Liver (tissue), 9 donors: ENCODE measurements around the gene IMPG1. TPM values are rescaled to one million over a fixed set of nuclear protein-coding genes. Genes with fewer than 3 reads are reported as not detected.

ENCODE experiments used
- DNase-seq: peaks from one replicate; pipeline ENCODE4 v3.0.0-alpha.2; 2017; ENCODE audit warnings: low spot score
- H3K27ac ChIP-seq, 2 donors: one replicate each; pipeline ENCODE4 v1.7.0; 2013; ENCODE audit warnings: inconsistent platforms in 2 of 2, low read length in 2 of 2, control low read depth in 1 of 2, low read depth in 1 of 2, mild to moderate bottlenecking in 1 of 2
- H3K27me3 ChIP-seq, 4 donors: one replicate each; pipeline versions ENCODE4 v1.6.1 to v1.7.0; 2013; ENCODE audit warnings: low read length in 3 of 4, inconsistent platforms in 1 of 4, mild to moderate bottlenecking in 1 of 4, moderate library complexity in 1 of 4; ENCODE audit not compliant: control insufficient read depth in 4 of 4, insufficient read depth in 4 of 4
- H3K36me3 ChIP-seq, 4 donors: one replicate each; pipeline versions ENCODE4 v1.6.1 to v1.7.0; 2013; ENCODE audit warnings: low read length in 3 of 4, mild to moderate bottlenecking in 3 of 4, low read depth in 1 of 4, moderate library complexity in 1 of 4; ENCODE audit not compliant: control insufficient read depth in 4 of 4, insufficient read depth in 3 of 4
- H3K4me1 ChIP-seq, 4 donors: one replicate each; pipeline versions ENCODE4 v1.6.1 to v1.7.0; 2013; ENCODE audit warnings: low read length in 3 of 4, mild to moderate bottlenecking in 3 of 4, moderate library complexity in 1 of 4; ENCODE audit not compliant: control insufficient read depth in 4 of 4, insufficient read depth in 4 of 4
- H3K4me3 ChIP-seq, 3 donors: one replicate each; pipeline versions ENCODE4 v1.6.1 to v1.7.0; 2013; ENCODE audit warnings: low read length in 3 of 3, control low read depth in 1 of 3, low read depth in 1 of 3, mild to moderate bottlenecking in 1 of 3
- H3K9ac ChIP-seq, 2 donors: one replicate each; pipeline ENCODE4 v1.7.0; 2013; ENCODE audit warnings: low read length in 2 of 2, mild to moderate bottlenecking in 2 of 2, moderate library complexity in 2 of 2, control low read depth in 1 of 2, low read depth in 1 of 2
- H3K9me3 ChIP-seq, 4 donors: one replicate each; pipeline versions ENCODE4 v1.6.1 to v1.7.0; 2013; ENCODE audit warnings: low read length in 3 of 4; ENCODE audit not compliant: control insufficient read depth in 4 of 4
- EGR1 ChIP-seq, 2 donors: IDR thresholded peaks; 2 replicates each; pipeline ENCODE4 v1.6.1; 2016 to 2018; ENCODE audit warnings: antibody characterized with exemption in 2 of 2, low read depth in 2 of 2
- FOXA1 ChIP-seq: IDR thresholded peaks from 2 replicates; pipeline ENCODE4 v1.6.1; 2016; ENCODE audit warnings: antibody characterized with exemption
- FOXA2 ChIP-seq: IDR thresholded peaks from 2 replicates; pipeline ENCODE4 v1.6.1; 2016; ENCODE audit warnings: antibody characterized with exemption
- GABPA ChIP-seq, 2 donors: IDR thresholded peaks in 1 of 2; conservative IDR thresholded peaks in 1 of 2; 2 replicates each; pipeline ENCODE4 v1.6.1; 2016; ENCODE audit warnings: antibody characterized with exemption in 2 of 2, mild to moderate bottlenecking in 1 of 2, moderate library complexity in 1 of 2
- HNF4A ChIP-seq, 2 donors: conservative IDR thresholded peaks; 2 replicates each; pipeline ENCODE4 v1.6.1; 2016; ENCODE audit warnings: antibody characterized with exemption in 2 of 2, mild to moderate bottlenecking in 2 of 2
- HNF4G ChIP-seq: IDR thresholded peaks from 2 replicates; pipeline ENCODE4 v1.6.1; 2016; ENCODE audit warnings: antibody characterized with exemption
- JUND ChIP-seq, 2 donors: IDR thresholded peaks; 2 replicates each; pipeline ENCODE4 v1.6.1; 2016; ENCODE audit warnings: antibody characterized with exemption in 2 of 2
- NR2F2 ChIP-seq: IDR thresholded peaks from 2 replicates; pipeline ENCODE4 v1.6.1; 2016; ENCODE audit warnings: antibody characterized with exemption
- RAD21 ChIP-seq, 2 donors: IDR thresholded peaks; 2 replicates each; pipeline ENCODE4 v1.6.1; 2016; ENCODE audit warnings: antibody characterized with exemption in 2 of 2, mild to moderate bottlenecking in 2 of 2
- REST ChIP-seq: IDR thresholded peaks from 2 replicates; pipeline ENCODE4 v1.6.1; 2016; ENCODE audit warnings: antibody characterized with exemption, mild to moderate bottlenecking
- RXRA ChIP-seq, 2 donors: IDR thresholded peaks; 2 replicates each; pipeline ENCODE4 v1.6.1; 2017 to 2018; ENCODE audit warnings: antibody characterized with exemption in 2 of 2, mild to moderate bottlenecking in 1 of 2
- SP1 ChIP-seq: IDR thresholded peaks from 2 replicates; pipeline ENCODE4 v1.6.1; 2018; ENCODE audit warnings: antibody characterized with exemption, mild to moderate bottlenecking
- TAF1 ChIP-seq: conservative IDR thresholded peaks from 2 replicates; pipeline ENCODE4 v1.6.1; 2016; ENCODE audit warnings: antibody characterized with exemption, mild to moderate bottlenecking
- YY1 ChIP-seq: IDR thresholded peaks from 2 replicates; pipeline ENCODE4 v1.6.1; 2016; ENCODE audit warnings: antibody characterized with exemption, mild to moderate bottlenecking
- WGBS: extraction: QIAGEN DNeasy Blood & Tissue Kit; methylation state at CpG from one replicate; pipeline ENCODE4 v1.1.7; 2013; 5-methylcytosine and 5-hydroxymethylcytosine counted together
- polyA plus RNA-seq, 2 donors: library from polyadenylated mRNA; stranded (reverse) in 1 of 2; unstranded in 1 of 2; fragments of 200-250 nt in 1 of 2; fragments of >200 nt in 1 of 2; fragmentation: Nextera tagmentation in 1 of 2; extraction: Ambion mirVana in 1 of 2; gene quantifications; one replicate each; pipeline versions ENCODE4 v1.2.1 to v1.2.3, GENCODE V29; 2013 to 2015
- total RNA-seq, 2 donors: library from RNA; depleted of rRNA; stranded (reverse); fragments of >200 nt; gene quantifications; one replicate each; pipeline ENCODE4 v1.2.3, GENCODE V29; 2014
- TF ChIP-seq, protein P1 (sequence below): IDR thresholded peaks from 2 replicates; pipeline ENCODE4 v1.6.1; 2016; ENCODE audit warnings: antibody characterized with exemption
- TF ChIP-seq, protein P2 (sequence below): fragments of 150-350 bp; IDR thresholded peaks from 2 replicates; pipeline ENCODE4 v1.5.1; 2017; ENCODE audit warnings: improper control_type of control experiment, low read depth, low read length; ENCODE audit not compliant: missing input control
- donor health status: healthy.
- donor health status: healthy.
- donor health status: healthy.
- donor health status: healthy.
- donor health status: healthy.

The IMPG1 gene
- total and polyA plus RNA-seq, 4 donors = not detected

DNA sequence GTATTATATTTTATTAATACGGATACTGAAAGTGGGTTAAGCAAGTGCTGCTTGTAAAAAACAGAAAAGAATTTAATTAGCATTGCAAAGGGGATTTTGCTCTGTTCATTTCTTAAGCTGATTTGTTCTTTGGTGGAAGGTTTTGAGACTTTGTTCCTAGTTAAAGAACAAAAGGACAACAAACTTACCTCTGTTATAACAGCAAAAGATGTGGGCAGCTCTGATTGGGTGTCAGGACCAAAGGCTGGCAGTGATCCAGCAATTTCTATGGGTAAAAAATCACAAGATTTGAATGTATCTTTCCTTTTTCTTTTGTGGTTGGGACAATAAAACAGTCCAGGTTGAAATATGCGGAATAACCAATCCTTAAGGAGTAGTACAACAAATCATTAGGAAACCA is 68.8 kb downstream of the IMPG1 start:
- Histone ChIP-seq H3K27ac (no peak overlapping the region), H3K27me3 (no peaks in the 10 kb centered on the region), H3K9ac (no peak overlapping the region), H3K9me3 (no peaks in the 10 kb centered on the region), H3K4me1 (no peaks in the 10 kb centered on the region), H3K36me3 (no peaks in the 10 kb centered on the region), H3K4me3 (no peak overlapping the region)
- no peak for TF ChIP-seq TAF1
- no peak for TF ChIP-seq NR2F2
- no peak for TF ChIP-seq EGR1 (IDR thresholded peaks at IDR 0.05; ENCODE audit: low read depth in 2 of 2)
- TF ChIP-seq, protein P1, sequence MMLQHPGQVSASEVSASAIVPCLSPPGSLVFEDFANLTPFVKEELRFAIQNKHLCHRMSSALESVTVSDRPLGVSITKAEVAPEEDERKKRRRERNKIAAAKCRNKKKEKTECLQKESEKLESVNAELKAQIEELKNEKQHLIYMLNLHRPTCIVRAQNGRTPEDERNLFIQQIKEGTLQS = no peak
- no peak for TF ChIP-seq GABPA (IDR thresholded peaks at IDR 0.05 in 1 of 2, conservative IDR thresholded peaks at IDR 0.05 in 1 of 2)
- TF ChIP-seq RAD21 (IDR thresholded peaks at IDR 0.05) = no peak
- 74% methylated on average over 2 of the region's 2 CpGs for WGBS
- DNase-seq = no peak

DNA sequence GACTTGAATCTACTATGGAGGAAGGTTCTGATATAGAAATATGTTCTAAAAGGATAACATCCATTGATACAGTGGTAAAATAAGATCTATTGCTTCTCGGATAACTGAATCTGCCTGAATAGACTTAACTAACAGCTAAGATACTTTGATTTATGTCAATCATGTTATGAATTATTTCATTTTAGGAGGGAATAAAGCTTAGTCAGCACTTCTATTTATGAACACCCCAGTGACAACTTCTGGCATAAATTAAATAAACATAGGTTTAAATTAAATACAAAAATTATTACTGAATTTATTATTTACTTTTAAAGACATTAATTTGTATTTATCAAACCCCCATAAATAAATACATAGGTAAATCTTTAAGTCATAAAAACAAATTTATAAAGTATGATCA is 69.3 kb downstream of the IMPG1 start:
- no peaks in the 10 kb centered on the region for H3K36me3 ChIP-seq
- H3K4me3 ChIP-seq = no peak overlapping the region

GRCh38 chr6:76000629-76001028 is 71.8 kb downstream of the IMPG1 start:
- no peak overlapping the region for H3K27ac ChIP-seq
- DNase-seq = no peak
- TF ChIP-seq JUND (IDR thresholded peaks at IDR 0.05) (no peak), EGR1 (IDR thresholded peaks at IDR 0.05; ENCODE audit: low read depth in 2 of 2) (no peak), NR2F2 (no peak), HNF4A (conservative IDR thresholded peaks at IDR 0.05) (no peak), FOXA1 (no peak), REST (no peak), SP1 (no peak), FOXA2 (no peak), RXRA (IDR thresholded peaks at IDR 0.05) (no peak), GABPA (IDR thresholded peaks at IDR 0.05 in 1 of 2, conservative IDR thresholded peaks at IDR 0.05 in 1 of 2) (no peak), RAD21 (IDR thresholded peaks at IDR 0.05) (no peak), HNF4G (no peak), YY1 (no peak), TAF1 (no peak)
- TF ChIP-seq, protein P1 = no peak
- TF ChIP-seq, protein P2, sequence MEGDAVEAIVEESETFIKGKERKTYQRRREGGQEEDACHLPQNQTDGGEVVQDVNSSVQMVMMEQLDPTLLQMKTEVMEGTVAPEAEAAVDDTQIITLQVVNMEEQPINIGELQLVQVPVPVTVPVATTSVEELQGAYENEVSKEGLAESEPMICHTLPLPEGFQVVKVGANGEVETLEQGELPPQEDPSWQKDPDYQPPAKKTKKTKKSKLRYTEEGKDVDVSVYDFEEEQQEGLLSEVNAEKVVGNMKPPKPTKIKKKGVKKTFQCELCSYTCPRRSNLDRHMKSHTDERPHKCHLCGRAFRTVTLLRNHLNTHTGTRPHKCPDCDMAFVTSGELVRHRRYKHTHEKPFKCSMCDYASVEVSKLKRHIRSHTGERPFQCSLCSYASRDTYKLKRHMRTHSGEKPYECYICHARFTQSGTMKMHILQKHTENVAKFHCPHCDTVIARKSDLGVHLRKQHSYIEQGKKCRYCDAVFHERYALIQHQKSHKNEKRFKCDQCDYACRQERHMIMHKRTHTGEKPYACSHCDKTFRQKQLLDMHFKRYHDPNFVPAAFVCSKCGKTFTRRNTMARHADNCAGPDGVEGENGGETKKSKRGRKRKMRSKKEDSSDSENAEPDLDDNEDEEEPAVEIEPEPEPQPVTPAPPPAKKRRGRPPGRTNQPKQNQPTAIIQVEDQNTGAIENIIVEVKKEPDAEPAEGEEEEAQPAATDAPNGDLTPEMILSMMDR = no peak
- no peaks in the 10 kb centered on the region for H3K9me3 ChIP-seq
- H3K36me3 ChIP-seq = no peaks in the 10 kb centered on the region
- H3K4me3 ChIP-seq = no peak overlapping the region
- no peaks in the 10 kb centered on the region for H3K4me1 ChIP-seq
- no peak overlapping the region for H3K9ac ChIP-seq
- H3K27me3 ChIP-seq = no peaks in the 10 kb centered on the region
- 80% methylated on average over 5 of the region's 5 CpGs for WGBS

More for the DNA sequence above, 69.3 kb downstream of the IMPG1 start:
- 92% methylated on average over 1 of the region's 1 CpG for WGBS
- no peaks in the 10 kb centered on the region for H3K9me3 ChIP-seq
- no peak overlapping the region for H3K9ac ChIP-seq
- H3K4me1 ChIP-seq = no peaks in the 10 kb centered on the region
- no peak for DNase-seq
- TF ChIP-seq YY1 = no peak
- TF ChIP-seq FOXA1 = no peak
- no peaks in the 10 kb centered on the region for H3K27me3 ChIP-seq
- H3K27ac ChIP-seq = no peak overlapping the region
